ENCODE measurements around the gene TMEM256.

Gene TMEM256

GRCh38 chr17:7432296-7432695 is 28.4 kb upstream of the TMEM256 start:
- Histone ChIP-seq H2AFZ (ENCODE audit: low read depth, low read length, severe bottlenecking) (no peak overlapping the region), H4K20me1 (ENCODE audit: low read depth, low read length) (no peaks in the 10 kb centered on the region), H3K9me3 (ENCODE audit: insufficient read depth, low read length) (no peaks in the 10 kb centered on the region)

GRCh38 chr17:7431231-7431630 is 27.3 kb upstream of the TMEM256 start:
- Histone ChIP-seq H3K9ac (ENCODE audit: low read length) (no peak overlapping the region), H3K27me3 (ENCODE audit: low read length) (no peaks in the 10 kb centered on the region), H3K4me2 (ENCODE audit: low read depth, low read length, poor library complexity, severe bottlenecking) (no peak overlapping the region), H2AFZ (ENCODE audit: low read depth, low read length, severe bottlenecking) (no peak overlapping the region), H3K9me2 (replicated peaks; ENCODE audit: insufficient read depth, low read length) (no peaks in the 10 kb centered on the region), H4K20me1 (ENCODE audit: low read depth, low read length) (no peaks in the 10 kb centered on the region), H3K79me2 (ENCODE audit: insufficient read depth, low read length) (no peaks in the 10 kb centered on the region), H3K27ac (ENCODE audit: low read depth, low read length) (no peak overlapping the region), H3K4me3 (ENCODE audit: insufficient read depth, low read length, poor library complexity, severe bottlenecking) (no peak overlapping the region), H3K36me3 (ENCODE audit: low read length) (no peaks in the 10 kb centered on the region), H3K9me3 (ENCODE audit: insufficient read depth, low read length) (no peaks in the 10 kb centered on the region), H3F3A (ENCODE audit: insufficient read depth) (no peaks in the 10 kb centered on the region)
- TF ChIP-seq EZH2phosphoT487 (conservative IDR thresholded peaks at IDR 0.05; ENCODE audit: low read length): no peak
- no peak for TF ChIP-seq CTCF (IDR thresholded peaks at IDR 0.05; ENCODE audit: insufficient read depth, low read length, poor library complexity, severe bottlenecking)

More at GRCh38 chr17:7432296-7432695, 28.4 kb upstream of the TMEM256 start:
- no peak overlapping the region for H3K4me3 ChIP-seq (ENCODE audit: insufficient read depth, low read length, poor library complexity, severe bottlenecking)
- no peak overlapping the region for H3K9ac ChIP-seq (ENCODE audit: low read length)
- no peaks in the 10 kb centered on the region for H3K79me2 ChIP-seq (ENCODE audit: insufficient read depth, low read length)
- no peak overlapping the region for H3K4me2 ChIP-seq (ENCODE audit: low read depth, low read length, poor library complexity, severe bottlenecking)
- no peaks in the 10 kb centered on the region for H3F3A ChIP-seq (ENCODE audit: insufficient read depth)
- no peak for TF ChIP-seq EZH2phosphoT487 (conservative IDR thresholded peaks at IDR 0.05; ENCODE audit: low read length)
- TF ChIP-seq CTCF (IDR thresholded peaks at IDR 0.05; ENCODE audit: insufficient read depth, low read length, poor library complexity, severe bottlenecking): no peak
- H3K9me2 ChIP-seq (replicated peaks; ENCODE audit: insufficient read depth, low read length): no peaks in the 10 kb centered on the region
- no peaks in the 10 kb centered on the region for H3K36me3 ChIP-seq (ENCODE audit: low read length)
- no peak overlapping the region for H3K27ac ChIP-seq (ENCODE audit: low read depth, low read length)
- H3K27me3 ChIP-seq (ENCODE audit: low read length): no peaks in the 10 kb centered on the region

GRCh38 chr17:7429722-7430121 is 25.8 kb upstream of the TMEM256 start:
- Histone ChIP-seq H3F3A (ENCODE audit: insufficient read depth) (no peaks in the 10 kb centered on the region), H3K4me2 (ENCODE audit: low read depth, low read length, poor library complexity, severe bottlenecking) (no peak overlapping the region), H3K79me2 (ENCODE audit: insufficient read depth, low read length) (no peaks in the 10 kb centered on the region), H3K9ac (ENCODE audit: low read length) (no peak overlapping the region), H3K27ac (ENCODE audit: low read depth, low read length) (no peak overlapping the region), H4K20me1 (ENCODE audit: low read depth, low read length) (no peaks in the 10 kb centered on the region), H3K9me2 (replicated peaks; ENCODE audit: insufficient read depth, low read length) (no peaks in the 10 kb centered on the region), H3K9me3 (ENCODE audit: insufficient read depth, low read length) (no peaks in the 10 kb centered on the region), H3K4me3 (ENCODE audit: insufficient read depth, low read length, poor library complexity, severe bottlenecking) (no peak overlapping the region), H3K36me3 (ENCODE audit: low read length) (no peaks in the 10 kb centered on the region), H2AFZ (ENCODE audit: low read depth, low read length, severe bottlenecking) (no peak overlapping the region), H3K27me3 (ENCODE audit: low read length) (no peaks in the 10 kb centered on the region)
- TF ChIP-seq EZH2phosphoT487 (conservative IDR thresholded peaks at IDR 0.05; ENCODE audit: low read length): no peak
- TF ChIP-seq CTCF (IDR thresholded peaks at IDR 0.05; ENCODE audit: insufficient read depth, low read length, poor library complexity, severe bottlenecking): no peak

Data from SU-DHL-6 (cell line).